Putamen (tissue), 1 donor: ENCODE data around the gene MRO.
"Not testable (repeated sequence)": the region's sequence is repeated elsewhere in the genome, so short reads cannot be mapped to it uniquely, and the experiment has no call there.

Experiments
- DNase-seq: peaks from one replicate; pipeline ENCODE4 v3.0.0-alpha.2; 2016; ENCODE audit warnings: low spot score

MRO gene

DNA sequence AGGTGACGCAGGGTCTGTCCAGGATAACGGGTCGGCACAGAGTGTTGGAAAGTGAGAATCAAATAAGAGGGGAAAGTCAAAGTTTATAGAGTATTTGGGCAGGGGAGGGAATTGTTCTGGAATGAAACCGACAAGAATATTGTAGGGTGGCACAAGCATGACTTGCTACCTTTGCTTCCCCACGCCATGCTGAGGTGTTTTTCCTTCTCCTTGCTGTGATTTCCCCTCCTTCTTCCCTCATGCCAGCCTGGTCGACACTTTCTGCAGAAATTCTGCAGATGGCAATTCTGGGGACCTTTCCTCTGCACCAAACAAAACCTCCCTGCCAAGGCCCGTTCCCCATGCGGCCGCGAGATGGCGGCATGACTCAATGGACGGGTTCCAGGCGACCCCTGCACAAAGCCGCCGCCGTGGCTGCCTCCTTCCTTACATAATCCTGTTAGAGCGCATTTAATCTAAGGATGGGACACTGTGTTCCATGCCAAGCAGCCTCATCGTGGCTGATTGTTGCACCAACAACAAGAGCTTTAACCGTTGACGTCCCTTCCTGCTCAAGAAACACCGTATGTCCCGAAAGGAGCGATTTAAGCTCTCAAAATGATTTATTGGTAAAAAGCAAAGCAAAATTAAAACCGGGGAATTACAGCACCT lies at the start of gene MRO:
MRO (minus strand) TSS at position 289 of the 651 bp plus-strand sequence. CDS start 10,616 bp downstream, outside the sequence.
- DNase-seq = peak; percentile 87

DNA sequence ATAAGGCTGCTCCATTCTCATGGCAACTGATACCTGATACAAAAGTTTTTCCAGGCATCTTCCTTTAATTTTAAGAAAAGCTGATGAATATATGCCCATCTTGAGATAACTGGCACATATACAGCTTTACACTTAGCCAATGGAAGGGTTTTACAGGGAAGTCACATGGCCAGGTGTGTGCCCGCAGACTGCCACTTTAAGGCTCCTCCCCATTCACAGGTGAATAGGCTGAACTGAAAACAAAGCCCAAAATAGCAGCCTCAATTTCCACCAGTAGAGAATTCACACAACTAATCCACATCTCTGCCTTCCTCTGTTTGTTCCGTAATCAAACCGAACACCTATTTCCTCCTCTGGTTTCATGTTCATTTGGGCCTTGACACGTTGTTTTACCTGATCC lies 49.3 kb upstream of the MRO start:
- DNase-seq = no peak

DNA sequence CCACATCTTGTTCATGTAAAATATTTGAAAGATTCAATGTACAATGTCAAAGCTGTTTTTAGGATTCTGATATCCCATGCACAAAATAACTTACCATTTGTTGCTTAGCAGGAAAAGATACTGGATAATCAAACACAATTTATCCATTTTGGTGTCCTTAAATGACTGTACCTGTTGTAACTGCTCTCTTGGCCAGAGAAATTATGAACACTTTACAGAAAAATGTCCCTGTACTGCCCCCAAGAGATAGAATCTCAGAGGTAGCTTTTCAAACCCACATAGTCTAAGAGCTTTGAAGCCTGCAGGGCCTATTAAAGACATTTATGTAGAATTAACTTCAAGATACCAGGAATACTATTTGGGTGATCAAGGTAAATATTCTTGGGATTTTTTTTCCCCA lies 46.9 kb upstream of the MRO start:
- DNase-seq = no peak

DNA sequence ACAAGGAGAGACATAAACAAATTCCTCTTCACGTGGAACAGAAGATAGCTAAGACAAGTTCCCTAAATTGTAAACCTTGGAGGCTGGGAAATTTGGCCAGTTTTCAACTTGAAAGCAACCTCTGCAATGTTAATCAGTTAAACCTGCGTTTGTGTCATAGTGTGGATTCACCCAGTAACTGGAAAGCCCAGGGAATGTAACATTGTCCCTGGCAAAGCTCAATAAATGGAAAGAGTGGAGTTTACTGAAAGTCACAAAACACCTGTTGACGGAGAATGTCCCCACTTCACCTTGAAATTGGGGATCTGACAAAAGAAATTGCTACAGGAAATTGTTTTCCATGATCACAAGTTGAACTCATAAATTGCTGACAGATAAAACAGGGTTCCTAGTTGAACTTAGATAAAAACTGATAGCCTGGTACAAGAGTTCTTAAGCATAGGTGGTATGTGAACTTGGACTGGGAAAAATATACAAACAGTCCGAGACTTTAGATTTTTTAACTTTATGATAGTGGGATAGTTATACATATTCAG lies 44.1 kb upstream of the MRO start:
- no peak for DNase-seq

DNA sequence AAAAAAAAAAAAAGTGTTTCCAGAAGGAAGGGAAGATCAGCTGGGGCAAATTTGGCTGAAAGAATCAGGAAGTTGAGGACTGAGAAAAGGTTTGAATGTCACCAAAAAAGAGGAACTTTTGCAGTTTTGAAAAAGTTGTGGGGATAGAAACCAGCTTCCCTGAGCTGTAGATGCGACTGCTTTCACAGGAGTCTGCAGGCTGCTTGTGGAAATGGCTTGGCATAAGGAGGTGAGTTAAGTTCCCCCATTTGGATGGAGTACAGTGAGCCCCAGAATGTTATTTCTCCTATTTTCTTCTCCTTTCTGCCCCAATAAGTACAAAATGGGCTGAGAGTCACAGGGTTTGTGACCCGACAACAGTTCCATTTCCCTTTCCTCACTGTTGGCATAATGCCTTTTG lies 42.6 kb upstream of the MRO start:
- DNase-seq = no peak

DNA sequence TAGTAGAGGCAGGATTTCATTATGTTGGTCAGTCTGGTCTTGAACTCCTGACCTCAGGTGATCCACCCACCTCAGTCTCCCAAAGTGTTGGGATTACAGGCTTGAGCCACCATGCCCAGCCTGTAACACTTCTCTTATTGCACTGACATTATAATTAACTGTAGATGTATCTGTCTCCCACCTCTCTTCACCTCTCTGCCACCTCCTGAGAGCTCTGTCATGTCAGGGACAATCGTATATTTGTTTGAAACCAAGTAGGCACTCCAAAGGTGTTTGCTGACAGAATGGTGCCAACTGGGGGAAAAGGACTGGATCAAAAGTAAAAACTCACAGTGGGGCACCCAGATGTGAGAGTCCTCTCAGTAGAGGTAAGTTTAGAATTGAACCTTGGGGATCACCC lies 41.8 kb upstream of the MRO start:
- no peak for DNase-seq

DNA sequence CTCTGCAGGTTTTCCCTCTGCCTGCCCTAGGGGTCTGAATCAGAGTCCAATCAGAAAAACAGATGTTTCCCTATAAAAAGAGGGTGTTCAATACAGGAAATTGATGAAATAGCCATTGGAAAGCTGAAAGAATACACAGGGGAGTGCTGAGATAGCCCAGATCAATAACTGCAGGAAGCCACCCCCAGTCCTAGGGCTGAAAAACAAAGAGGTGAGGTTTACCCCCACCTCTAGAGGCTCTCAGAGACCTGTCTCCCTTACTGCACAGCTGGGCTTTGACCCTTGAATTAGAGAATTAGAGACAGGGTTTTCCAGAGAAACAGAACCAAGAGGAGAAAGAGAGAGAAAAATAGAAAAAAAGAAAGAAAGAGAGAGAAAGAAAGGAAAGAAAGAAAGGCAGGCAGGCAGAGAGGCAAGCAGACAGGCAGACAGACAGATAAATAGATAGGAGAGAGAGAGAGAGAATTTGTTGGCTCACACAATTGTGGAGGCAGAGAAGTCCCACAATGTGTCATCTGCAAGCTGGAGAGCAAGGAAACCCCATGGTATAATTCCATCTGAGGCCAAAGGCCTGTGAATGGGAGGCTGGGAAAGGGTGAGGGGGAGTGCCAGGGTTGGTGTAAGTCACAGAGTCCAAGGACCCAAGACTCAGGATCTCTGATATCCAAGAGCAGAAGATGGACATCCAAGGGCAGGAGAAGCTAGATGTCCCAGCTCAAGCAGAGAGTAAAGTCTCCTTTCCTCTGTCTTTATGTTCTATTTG lies 40.2 kb upstream of the MRO start:
- no peak for DNase-seq

DNA sequence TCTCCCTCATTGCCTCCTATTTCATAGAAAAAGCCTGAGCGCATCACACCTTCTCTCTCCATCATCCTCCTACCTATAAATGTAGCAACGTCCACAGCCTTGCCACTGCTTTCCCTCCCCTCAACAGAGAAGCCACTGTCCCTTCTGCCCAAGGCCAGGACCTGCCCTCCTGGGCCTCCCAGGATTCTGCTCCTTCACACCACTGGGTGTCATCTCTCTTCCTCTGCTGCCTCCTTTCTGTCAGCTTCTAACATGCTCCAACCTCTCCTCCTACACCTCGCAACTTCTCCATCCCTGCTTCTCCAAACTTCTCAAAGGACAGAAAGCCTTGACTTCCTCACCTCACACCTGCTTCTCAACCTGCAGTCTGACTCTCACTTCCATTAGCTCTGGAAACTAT lies 37.9 kb upstream of the MRO start:
- no peak for DNase-seq

DNA sequence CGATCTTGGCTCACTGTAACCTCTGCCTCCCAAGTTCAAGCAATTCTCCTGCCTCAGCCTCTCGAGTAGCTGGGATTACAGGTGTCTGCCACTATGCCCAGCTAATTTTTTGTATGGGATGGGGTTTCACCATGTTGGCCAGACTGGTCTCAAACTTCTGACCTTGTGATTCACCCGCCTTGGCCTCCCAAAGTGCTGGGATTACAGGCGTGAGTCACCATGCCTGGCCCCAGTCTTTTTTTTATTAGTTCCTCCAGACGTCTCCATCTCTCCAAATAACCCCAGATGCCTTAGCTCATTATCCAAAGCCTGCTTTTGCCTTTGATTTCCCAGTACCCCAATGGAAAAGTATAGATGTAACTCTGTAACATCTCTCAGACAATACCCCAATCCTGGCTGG lies 37.4 kb upstream of the MRO start:
- not testable (repeated sequence) for DNase-seq

DNA sequence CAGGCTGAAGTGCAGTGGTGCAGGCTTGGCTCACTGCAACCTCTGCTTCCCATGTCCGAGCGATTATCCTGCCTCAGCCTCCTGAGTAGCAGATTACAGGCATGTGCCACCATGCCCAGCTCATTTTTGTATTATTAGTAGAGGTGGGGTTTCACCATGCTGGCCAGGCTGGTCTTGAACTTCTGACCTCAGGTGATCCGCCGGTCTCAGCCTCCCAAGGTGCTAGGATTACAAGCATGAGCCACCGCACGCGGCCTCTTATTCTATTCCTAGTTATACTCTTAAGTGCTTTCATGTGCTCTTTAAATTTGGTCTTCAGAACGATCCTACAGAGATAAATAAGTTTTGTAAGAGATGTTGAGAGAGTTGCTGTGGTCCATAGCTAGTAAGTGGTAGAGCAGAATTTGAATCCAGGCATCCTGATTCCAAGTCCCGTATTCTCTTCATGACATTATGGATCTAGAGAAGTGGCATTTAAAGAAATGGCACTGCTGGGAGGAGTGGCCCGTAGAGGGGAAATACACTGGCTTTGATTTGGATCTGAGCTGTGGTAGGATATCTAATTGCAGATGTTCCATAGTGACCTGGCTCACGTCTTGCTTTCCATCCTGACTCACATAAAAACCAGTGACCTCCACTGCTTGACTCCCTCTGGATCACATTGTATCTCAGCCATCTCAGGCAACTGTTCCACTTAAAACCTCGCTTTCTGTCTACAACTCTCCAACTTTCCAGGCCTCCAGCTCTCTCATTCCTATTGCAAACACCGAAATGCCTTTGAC lies 36.4 kb upstream of the MRO start:
- DNase-seq = no peak

DNA sequence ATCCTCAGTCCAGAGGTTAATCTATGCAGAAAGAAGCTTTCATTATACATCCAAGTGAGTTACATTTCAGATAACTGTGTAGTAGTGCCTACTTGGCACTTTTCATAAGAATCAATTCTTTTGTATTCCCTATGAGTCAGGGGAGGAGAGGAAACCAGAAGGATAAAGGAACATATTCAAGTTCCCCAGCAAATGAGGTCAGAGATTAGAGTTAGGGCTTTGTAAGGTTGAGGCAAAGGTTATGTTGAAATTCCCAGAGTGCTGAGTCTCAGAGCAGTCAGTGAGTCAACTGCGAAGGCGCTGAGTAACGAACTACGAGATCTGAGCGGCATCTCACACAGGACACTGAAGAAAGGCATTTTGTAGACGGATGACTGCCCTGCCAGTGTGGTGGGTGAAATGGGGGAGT lies 34.1 kb upstream of the MRO start:
- no peak for DNase-seq

GRCh38 chr18:50850307-50851065 lies 30.7 kb upstream of the MRO start:
- DNase-seq = no peak

DNA sequence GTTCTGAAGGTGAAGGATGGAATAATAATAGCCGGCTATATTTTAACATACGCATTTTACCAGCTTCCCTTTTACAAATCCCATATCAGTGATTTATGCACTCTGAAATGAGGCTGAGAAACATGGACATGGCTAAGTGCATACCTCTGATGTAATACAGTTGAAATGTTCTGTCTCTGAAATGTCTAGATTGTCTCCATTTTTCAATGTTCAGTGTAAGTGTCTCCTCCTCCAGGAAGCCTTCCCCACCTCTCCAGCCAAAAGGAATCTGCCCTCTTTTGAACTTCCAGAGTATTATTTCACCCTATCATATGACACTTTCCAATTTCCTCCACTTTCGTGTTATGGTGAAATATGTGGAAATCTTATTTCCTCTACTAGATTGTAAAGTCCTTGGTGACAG lies 29.6 kb upstream of the MRO start:
- DNase-seq = no peak

DNA sequence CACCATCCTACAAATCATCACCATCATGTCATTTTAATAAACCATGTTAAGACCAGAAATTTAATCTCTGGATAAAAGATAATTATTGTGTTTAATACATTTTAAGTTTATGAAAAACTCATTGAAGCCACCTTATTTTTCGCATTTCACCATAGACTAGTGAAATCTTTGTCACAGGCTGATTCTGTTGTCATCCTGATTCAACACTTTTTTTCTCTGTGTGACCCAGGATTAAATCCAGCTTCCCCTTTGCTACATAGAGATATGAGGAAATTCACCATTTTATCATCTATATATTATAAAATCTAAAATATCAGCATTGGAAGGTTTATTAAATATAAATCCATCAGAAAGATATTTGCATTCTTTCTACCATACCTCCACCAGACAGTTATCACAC lies 29.2 kb upstream of the MRO start:
- DNase-seq = no peak

GRCh38 chr18:50848061-50848551 lies 28.3 kb upstream of the MRO start:
- DNase-seq = no peak

DNA sequence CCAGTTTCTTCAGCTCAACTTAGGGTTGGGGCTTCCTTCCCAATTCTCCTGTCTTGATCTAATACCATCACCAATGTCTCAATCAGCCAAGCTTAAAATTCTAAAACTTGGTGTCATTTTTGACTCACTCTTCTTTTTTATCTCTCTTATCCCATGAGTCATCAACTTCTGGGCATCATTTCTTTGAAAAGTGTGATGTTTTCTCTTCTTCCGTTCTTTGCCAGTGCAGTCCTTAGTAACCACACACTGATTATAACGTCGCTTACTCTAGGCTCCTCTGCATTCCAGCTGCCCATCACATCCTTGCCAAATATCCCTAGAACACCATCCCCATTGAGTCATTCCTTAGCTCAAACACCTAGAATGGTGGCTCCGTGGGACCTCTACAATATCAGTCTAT lies 27.4 kb upstream of the MRO start:
- no peak for DNase-seq

GRCh38 chr18:50844960-50845359 lies 25.1 kb upstream of the MRO start:
- DNase-seq = no peak

- no peak for DNase-seq
These were observed 24.7 kb upstream of the MRO start for GRCh38 chr18:50844554-50844953.

DNA sequence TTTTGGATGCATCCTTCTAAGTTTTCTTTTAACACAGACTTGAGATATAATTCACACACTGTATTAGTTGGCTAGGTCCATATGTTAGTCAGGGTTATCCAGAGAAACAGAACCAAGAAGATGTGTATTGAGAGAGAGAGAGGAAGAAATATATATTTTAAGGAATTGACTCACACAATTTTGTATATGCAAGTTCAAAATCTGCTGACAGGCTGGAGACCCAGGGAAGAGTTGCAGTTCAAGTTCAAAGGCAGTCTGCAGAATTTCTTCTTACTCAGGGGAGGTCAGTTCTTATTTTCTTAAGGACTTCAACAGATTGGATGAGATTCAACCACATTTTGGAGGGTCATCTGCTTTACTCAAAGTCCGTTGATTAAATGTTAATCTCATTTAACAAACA lies 23.0 kb upstream of the MRO start:
- no peak for DNase-seq

GRCh38 chr18:50839996-50840395 lies 20.2 kb upstream of the MRO start:
- no peak for DNase-seq

DNA sequence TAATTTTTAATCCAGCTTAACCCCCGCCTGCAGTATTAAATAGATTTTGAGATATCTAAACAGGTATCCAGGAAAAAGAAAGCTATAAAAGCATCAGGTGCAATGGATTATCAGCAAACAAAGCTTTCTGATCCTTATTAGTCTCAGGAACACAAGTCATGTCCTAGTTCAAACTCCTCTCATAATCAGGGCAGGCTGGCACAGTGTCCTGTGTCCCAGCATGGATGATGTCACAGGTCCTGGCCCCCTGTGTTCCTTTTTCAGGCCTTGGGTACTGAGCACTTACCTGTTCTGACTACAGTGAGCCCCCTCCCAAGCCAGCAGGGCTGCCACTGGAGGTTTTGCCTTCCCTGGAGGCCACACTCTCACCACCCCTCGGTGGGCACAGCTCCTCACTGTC lies 19.5 kb upstream of the MRO start:
- DNase-seq = no peak

DNA sequence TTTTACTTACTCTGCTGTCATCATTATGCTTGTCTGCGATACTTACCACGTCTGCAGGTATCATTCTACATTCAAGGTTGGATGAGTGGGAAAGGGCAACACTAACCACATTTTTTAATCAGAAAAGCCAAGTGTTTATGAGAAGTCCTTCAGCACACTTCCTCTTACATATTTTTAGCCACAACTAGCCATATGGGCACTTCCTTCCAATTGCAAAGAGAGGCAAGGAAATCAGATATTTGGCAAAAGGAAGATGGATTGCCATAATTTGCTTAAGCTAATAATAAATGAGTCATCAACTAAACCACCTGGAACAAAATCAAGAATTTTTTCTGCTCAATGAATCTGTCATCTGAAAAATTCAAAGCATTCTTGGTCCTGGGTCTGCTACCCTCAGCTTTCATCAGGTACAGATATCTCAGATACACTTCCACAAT lies 16.7 kb upstream of the MRO start:
- no peak for DNase-seq
